H1 (cell line): ENCODE measurements around the gene EPN2. TPM values are rescaled to one million over a fixed set of nuclear protein-coding genes. Genes with fewer than 3 reads are reported as not detected.

Source experiments
- EP300 ChIP-seq, 2 experiments: IDR thresholded peaks; 1 replicate in 1 of 2; 2 replicates in 1 of 2; pipeline ENCODE4 v1.6.1; 2011 to 2012; ENCODE audit warnings: low read depth in 2 of 2, low read length in 2 of 2, mild to moderate bottlenecking in 2 of 2, borderline replicate concordance in 1 of 2, inconsistent platforms in 1 of 2, moderate library complexity in 1 of 2
- HDAC2 ChIP-seq, 2 experiments: fragments of 300-600 bp in 1 of 2; sonication (generic) in 1 of 2; IDR thresholded peaks; 2 replicates each; pipeline ENCODE4 v1.6.1; 2011 to 2012; ENCODE audit warnings: low read depth in 2 of 2, low read length in 2 of 2, mild to moderate bottlenecking in 2 of 2, moderate library complexity in 2 of 2, borderline replicate concordance in 1 of 2, inconsistent platforms in 1 of 2
- JUN ChIP-seq: IDR thresholded peaks from 2 replicates; pipeline ENCODE4 v1.6.1; 2011; ENCODE audit warnings: low read depth, mild to moderate bottlenecking, improper control_type of control experiment, low read length
- POU5F1 ChIP-seq: IDR thresholded peaks from 2 replicates; pipeline ENCODE4 v1.6.1; 2011; ENCODE audit warnings: low read depth, mild to moderate bottlenecking, low read length, moderate library complexity
- SIN3A ChIP-seq, 2 experiments: IDR thresholded peaks in 1 of 2; conservative IDR thresholded peaks in 1 of 2; 2 replicates each; pipeline ENCODE4 v1.6.1; 2011 to 2012; ENCODE audit warnings: low read length in 2 of 2, improper control_type of control experiment in 1 of 2, low read depth in 1 of 2, mild to moderate bottlenecking in 1 of 2
- SP2 ChIP-seq: IDR thresholded peaks from 2 replicates; pipeline ENCODE4 v1.6.1; 2012; ENCODE audit warnings: mild to moderate bottlenecking, low read length, inconsistent platforms
- polyA plus RNA-seq, 7 experiments: library from polyadenylated mRNA; depleted of rRNA in 3 of 7; stranded (reverse) in 5 of 7; unstranded in 2 of 7; fragments of >200 nt in 5 of 7; fragments of 200-250 nt in 2 of 7; gene quantifications; 1 replicate in 5 of 7; 2 replicates in 1 of 7; 4 replicates in 1 of 7; pipeline versions ENCODE4 v1.2.1 to v1.2.3, GENCODE V29; 2011 to 2013; ENCODE audit warnings: missing spikeins in 2 of 7, mixed read lengths in 2 of 7
- total RNA-seq: library from RNA; stranded (reverse); fragmentation: NEBNext Ultra II Directional; extraction: Animal tissue kit (Norgen Biotek cat#: 25700); gene quantifications from 2 replicates; pipeline ENCODE4 v1.2.1, GENCODE V29; 2021

The EPN2 gene
- total and polyA plus RNA-seq, 2 of the 8 experiments (the other 6 are each of a cell fraction or from before 2014, with no cell fraction given) = 28.7 to 55.8 TPM

- TF ChIP-seq HDAC2 (IDR thresholded peaks at IDR 0.05; ENCODE audit: borderline replicate concordance in 1 of 2, low read depth in 2 of 2, low read length in 2 of 2) = no peak
- no peak for TF ChIP-seq EP300 (IDR thresholded peaks at IDR 0.05; ENCODE audit: borderline replicate concordance in 1 of 2, low read depth in 2 of 2, low read length in 2 of 2)
- TF ChIP-seq SP2 = no peak
- no peak for TF ChIP-seq SIN3A (conservative IDR thresholded peaks at IDR 0.05 in 1 of 2, IDR thresholded peaks at IDR 0.05 in 1 of 2; ENCODE audit: low read depth in 1 of 2, low read length in 2 of 2)
- no peak for TF ChIP-seq JUN
- TF ChIP-seq POU5F1 = no peak
Measured at GRCh38 chr17:19311016-19311415, 73.8 kb downstream of the EPN2 start (continued).
